AG04449 (cell line): ENCODE results near the gene C8A.

Source experiments
- CTCF ChIA-PET: fragments of 350-600 bp; formaldehyde crosslinking; extraction: SDS; loops from one replicate; lab custom pipeline; 2021; ENCODE audit warnings: antibody characterized with exemption; lab: Yijun Ruan, JAX
- POLR2A ChIA-PET: fragments of 400-600, 350-600 bp; formaldehyde crosslinking; extraction: SDS; loops from one replicate; lab custom pipeline; 2020; ENCODE audit warnings: antibody characterized with exemption, inconsistent platforms; lab: Yijun Ruan, JAX
- DNase-seq: peaks from one replicate; pipeline ENCODE4 v3.0.0-alpha.2; 2010; ENCODE audit warnings: low read depth, low spot score
- H3K4me3 ChIP-seq: 2 replicates; pipeline ENCODE4 v1.5.1; 2011; ENCODE audit warnings: low read depth, mild to moderate bottlenecking, control low read depth, low read length
- CTCF ChIP-seq: IDR thresholded peaks from one replicate; pipeline ENCODE4 v1.5.1; 2011; ENCODE audit warnings: mild to moderate bottlenecking, moderate library complexity, low read length, control low read depth, inconsistent platforms; ENCODE audit not compliant: insufficient read depth; ENCODE audit errors: missing control alignments

The C8A gene

GRCh38 chr1:56833088-56833487 is 21.5 kb upstream of the C8A start:
- CTCF ChIA-PET = interaction anchor here (0.7 to 3.8 kb wide), 11 partner anchors 9 to 1213 kb away, joined by 3 to 17 read pairs (median 5); partner anchors contain the start of gene DAB1
- POLR2A ChIA-PET = no interaction called here
- no peak for TF ChIP-seq CTCF
- no peak for DNase-seq
- H3K4me3 ChIP-seq = no peak overlapping the region

- DNase-seq = no peak
- no peak for TF ChIP-seq CTCF
- ChIA-PET POLR2A (no interaction called here), CTCF (interaction anchor here (2.0 to 2.3 kb wide), 2 partner anchors 13 to 134 kb away, joined by 6 to 14 read pairs; no protein-coding TSS in a partner anchor)
- H3K4me3 ChIP-seq = no peak overlapping the region
Measured at GRCh38 chr1:56834137-56834900, 20.3 kb upstream of the C8A start.

GRCh38 chr1:56835657-56836056 is 18.9 kb upstream of the C8A start:
- H3K4me3 ChIP-seq = no peak overlapping the region
- ChIA-PET CTCF (interaction anchor here (1.2 kb wide), 1 partner anchor 143 kb away, joined by 3 read pairs; no protein-coding TSS in a partner anchor), POLR2A (no interaction called here)
- no peak for TF ChIP-seq CTCF
- no peak for DNase-seq

- ChIA-PET CTCF (interaction anchor here (1.2 to 1.4 kb wide), 2 partner anchors 15 to 142 kb away, joined by 3 to 6 read pairs; no protein-coding TSS in a partner anchor), POLR2A (no interaction called here)
- DNase-seq = no peak
- no peak for TF ChIP-seq CTCF
- no peak overlapping the region for H3K4me3 ChIP-seq
Measured at GRCh38 chr1:56836359-56836758, 18.2 kb upstream of the C8A start.

GRCh38 chr1:56837244-56837939 is 17.2 kb upstream of the C8A start:
- DNase-seq = no peak
- POLR2A ChIA-PET = no interaction called here
- TF ChIP-seq CTCF = no peak
- no peak overlapping the region for H3K4me3 ChIP-seq
- CTCF ChIA-PET = interaction anchor here (0.7 to 1.4 kb wide), 3 partner anchors 13 to 141 kb away, joined by 3 to 6 read pairs (median 3); no protein-coding TSS in a partner anchor

- no peak overlapping the region for H3K4me3 ChIP-seq
- POLR2A ChIA-PET = no interaction called here
- no peak for TF ChIP-seq CTCF
- DNase-seq = no peak
- CTCF ChIA-PET = interaction anchor here (0.9 kb wide), 1 partner anchor 130 kb away, joined by 3 read pairs; no protein-coding TSS in a partner anchor
Measured at GRCh38 chr1:56838759-56839158, 15.8 kb upstream of the C8A start.
